ENCODE measurements around the gene TTYH3. TPM values are rescaled to one million over a fixed set of nuclear protein-coding genes. Genes with fewer than 3 reads are reported as not detected.

The TTYH3 gene
- total RNA-seq, 4 donors from 2014 or later: 14.0 to 26.3 (median 19.5) TPM

DNA sequence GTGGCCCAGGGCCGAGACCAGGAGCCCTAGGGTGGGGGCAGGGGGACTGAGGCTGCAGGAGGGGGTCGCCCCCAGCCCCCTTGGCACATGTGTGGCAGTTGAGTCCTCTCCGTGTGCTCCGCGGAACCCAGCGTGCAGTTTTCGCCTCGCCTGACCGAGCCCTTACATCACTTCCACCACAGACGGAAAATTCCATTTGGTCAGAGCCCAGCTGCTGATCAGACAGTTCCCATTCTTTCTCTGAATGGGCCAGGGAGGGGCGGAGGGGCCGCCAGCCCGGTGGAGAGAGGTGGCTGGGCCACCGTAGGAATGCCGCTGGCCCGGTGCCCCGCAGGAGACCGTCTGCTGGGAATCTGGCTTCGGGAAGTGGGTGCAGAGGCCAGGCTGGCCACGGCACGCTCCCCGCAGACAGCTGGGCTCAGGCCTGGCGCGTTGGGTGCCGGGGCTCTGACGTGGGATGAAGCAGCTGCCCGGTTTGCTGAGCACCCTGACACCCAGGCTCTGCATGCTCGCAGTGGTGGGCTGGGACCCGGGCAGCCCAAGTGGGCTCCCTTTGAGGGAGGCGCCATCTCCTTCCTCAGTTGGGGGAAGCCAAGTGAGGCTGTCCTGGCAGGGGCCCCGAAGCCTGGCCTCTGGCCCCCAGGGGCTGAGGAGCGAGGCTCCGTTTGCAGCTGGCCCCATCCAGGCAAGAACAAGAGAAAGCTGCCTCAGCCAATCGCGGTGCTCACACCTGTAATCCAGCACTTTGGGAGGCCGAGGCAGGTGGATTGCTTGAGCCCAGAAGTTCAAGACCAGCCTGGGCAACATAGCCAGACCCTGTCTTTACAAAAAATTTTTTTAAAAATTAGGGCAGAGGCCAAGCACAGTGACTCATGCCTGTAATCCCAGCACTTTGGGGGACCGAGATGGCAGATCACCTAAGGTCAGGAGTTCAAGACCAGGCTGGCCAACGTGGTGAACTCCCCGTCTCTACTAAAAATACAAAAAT, 9.9 kb downstream of the TTYH3 start:
- DNase-seq (ENCODE audit: low spot score in 2 of 2): peak; percentile 93 to 94
- H3K27me3 ChIP-seq: no peaks in the 10 kb centered on the region
- TF ChIP-seq, protein P1, sequence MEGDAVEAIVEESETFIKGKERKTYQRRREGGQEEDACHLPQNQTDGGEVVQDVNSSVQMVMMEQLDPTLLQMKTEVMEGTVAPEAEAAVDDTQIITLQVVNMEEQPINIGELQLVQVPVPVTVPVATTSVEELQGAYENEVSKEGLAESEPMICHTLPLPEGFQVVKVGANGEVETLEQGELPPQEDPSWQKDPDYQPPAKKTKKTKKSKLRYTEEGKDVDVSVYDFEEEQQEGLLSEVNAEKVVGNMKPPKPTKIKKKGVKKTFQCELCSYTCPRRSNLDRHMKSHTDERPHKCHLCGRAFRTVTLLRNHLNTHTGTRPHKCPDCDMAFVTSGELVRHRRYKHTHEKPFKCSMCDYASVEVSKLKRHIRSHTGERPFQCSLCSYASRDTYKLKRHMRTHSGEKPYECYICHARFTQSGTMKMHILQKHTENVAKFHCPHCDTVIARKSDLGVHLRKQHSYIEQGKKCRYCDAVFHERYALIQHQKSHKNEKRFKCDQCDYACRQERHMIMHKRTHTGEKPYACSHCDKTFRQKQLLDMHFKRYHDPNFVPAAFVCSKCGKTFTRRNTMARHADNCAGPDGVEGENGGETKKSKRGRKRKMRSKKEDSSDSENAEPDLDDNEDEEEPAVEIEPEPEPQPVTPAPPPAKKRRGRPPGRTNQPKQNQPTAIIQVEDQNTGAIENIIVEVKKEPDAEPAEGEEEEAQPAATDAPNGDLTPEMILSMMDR (IDR thresholded peaks at IDR 0.05): no peak
- TF ChIP-seq POLR2AphosphoS5 (IDR thresholded peaks at IDR 0.05) (peak in 2 of 3 donors; percentile 66 to 81), EP300 (IDR thresholded peaks at IDR 0.05) (no peak), POLR2A (IDR thresholded peaks at IDR 0.05) (no peak)
- peaks cover 67% of the 10 kb centered on the region for H3K4me1 ChIP-seq
- H3K27ac ChIP-seq: peak overlapping the region; percentile 55
- no peaks in the 10 kb centered on the region for H3K36me3 ChIP-seq
- H3K4me3 ChIP-seq: peak overlapping the region; percentile 13
- no peaks in the 10 kb centered on the region for H3K9me3 ChIP-seq
- WGBS: 12% methylated on average over 19 of the region's 39 CpGs

DNA sequence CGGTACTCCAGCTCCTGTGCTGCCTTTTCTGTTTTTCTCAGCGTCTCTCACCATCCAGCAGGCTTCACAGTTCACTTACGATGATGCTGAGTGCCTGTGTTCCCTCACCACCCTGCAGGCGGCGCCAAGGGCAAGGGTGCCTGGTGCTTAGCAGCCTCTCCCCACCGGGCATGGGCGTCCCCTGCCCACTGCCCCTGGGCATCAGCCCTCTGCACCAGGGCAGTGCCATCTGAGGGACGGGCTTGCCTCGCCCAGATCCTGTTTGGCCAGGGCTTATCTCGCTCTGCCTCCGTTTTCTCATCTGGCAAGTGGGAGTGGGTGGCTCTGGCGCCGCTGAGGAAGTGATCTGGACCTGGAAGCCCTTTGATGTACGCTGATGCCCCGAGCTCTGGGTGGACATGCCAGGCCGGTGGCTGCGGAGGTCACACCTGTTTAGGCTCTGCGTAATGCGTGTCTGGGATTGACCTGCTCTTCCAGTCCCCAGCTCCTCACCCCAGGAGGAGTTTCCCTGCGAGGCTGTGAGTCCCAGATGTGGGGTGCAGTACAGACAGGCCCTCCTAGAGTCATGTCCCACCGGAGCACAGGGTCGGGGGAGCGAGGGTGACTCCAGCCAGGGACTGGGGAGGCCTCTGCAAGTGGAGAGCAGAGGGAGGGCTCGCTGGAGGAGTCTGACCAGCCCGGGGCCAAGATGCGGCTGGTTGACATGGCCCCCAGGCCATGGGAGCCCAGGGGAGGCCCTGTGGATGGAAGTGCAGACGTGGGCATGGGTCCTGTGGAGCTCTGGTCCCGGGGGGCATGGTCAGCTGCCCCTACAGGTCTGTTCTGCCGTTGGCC, 11.8 kb downstream of the TTYH3 start:
- no peak for DNase-seq (ENCODE audit: low spot score in 2 of 2)
- H3K9me3 ChIP-seq: no peaks in the 10 kb centered on the region
- no peak overlapping the region for H3K4me3 ChIP-seq
- 72% methylated on average over 8 of the region's 29 CpGs for WGBS
- H3K27ac ChIP-seq: no peak overlapping the region
- H3K36me3 ChIP-seq: peaks cover 19% of the 10 kb centered on the region
- H3K4me1 ChIP-seq: peaks cover 52% of the 10 kb centered on the region
- no peaks in the 10 kb centered on the region for H3K27me3 ChIP-seq
- TF ChIP-seq POLR2A (IDR thresholded peaks at IDR 0.05) (no peak), POLR2AphosphoS5 (IDR thresholded peaks at IDR 0.05) (no peak), EP300 (IDR thresholded peaks at IDR 0.05) (no peak)
- TF ChIP-seq, protein P1 (IDR thresholded peaks at IDR 0.05): no peak

- Histone ChIP-seq H3K4me3 (no peak overlapping the region), H3K9me3 (no peaks in the 10 kb centered on the region), H3K27me3 (no peaks in the 10 kb centered on the region), H3K36me3 (peaks cover 20% of the 10 kb centered on the region), H3K27ac (no peak overlapping the region), H3K4me1 (peaks cover 46% of the 10 kb centered on the region)
- WGBS: 100% methylated on average over 1 of the region's 6 CpGs
- TF ChIP-seq POLR2A (IDR thresholded peaks at IDR 0.05) (no peak), EP300 (IDR thresholded peaks at IDR 0.05) (no peak), POLR2AphosphoS5 (IDR thresholded peaks at IDR 0.05) (no peak)
- TF ChIP-seq, protein P1 (IDR thresholded peaks at IDR 0.05): no peak
- DNase-seq (ENCODE audit: low spot score in 2 of 2): no peak
Observed at GRCh38 chr7:2644220-2644561, 12.4 kb downstream of the TTYH3 start.

DNA sequence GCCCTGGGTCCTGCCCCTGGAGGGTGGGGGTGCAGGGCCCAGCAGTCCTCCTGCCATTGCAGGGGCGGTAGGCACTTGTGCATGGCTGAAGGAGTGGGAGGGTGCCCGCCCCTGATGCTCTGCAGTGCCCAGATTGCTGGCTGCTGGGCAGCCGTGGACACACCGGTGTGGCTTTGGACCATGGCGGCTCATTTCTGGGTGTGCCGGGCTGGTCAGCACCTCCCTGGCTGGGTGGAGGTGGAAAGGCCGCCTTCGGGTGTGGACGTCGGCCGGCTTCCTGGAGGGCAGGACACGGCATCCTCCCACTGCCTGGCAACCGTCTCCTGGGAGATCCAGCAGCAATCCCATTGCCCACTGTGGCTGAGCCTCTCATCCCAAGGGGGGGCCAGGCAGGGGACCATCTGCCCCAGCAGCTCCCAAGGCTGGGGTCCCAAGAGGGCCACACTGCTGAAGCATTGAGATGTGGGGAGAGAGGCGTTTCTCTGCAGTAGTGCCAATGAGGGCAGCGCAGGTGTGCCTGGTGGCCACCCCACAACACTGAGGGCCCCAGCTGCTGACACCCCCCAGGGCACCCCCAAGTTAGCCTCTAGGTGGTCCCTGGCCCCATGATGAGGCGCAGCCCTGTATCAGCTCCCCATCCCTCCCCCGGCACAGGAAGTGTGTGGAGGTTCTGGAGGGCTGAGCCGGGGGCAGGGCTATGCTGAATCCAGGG, 12.9 kb downstream of the TTYH3 start:
- TF ChIP-seq EP300 (IDR thresholded peaks at IDR 0.05) (no peak), POLR2AphosphoS5 (IDR thresholded peaks at IDR 0.05) (no peak), POLR2A (IDR thresholded peaks at IDR 0.05) (no peak)
- TF ChIP-seq, protein P1 (IDR thresholded peaks at IDR 0.05): no peak
- no peak for DNase-seq (ENCODE audit: low spot score in 2 of 2)
- no peak overlapping the region for H3K4me3 ChIP-seq

More for the DNA sequence above, 12.9 kb downstream of the TTYH3 start:
- Histone ChIP-seq H3K27ac (no peak overlapping the region), H3K36me3 (peaks cover 26% of the 10 kb centered on the region), H3K9me3 (no peaks in the 10 kb centered on the region), H3K4me1 (peaks cover 42% of the 10 kb centered on the region), H3K27me3 (no peaks in the 10 kb centered on the region)
- WGBS: 80% methylated on average over 1 of the region's 18 CpGs

Measured in suprapubic skin (tissue), 4 donors.